ENCODE data around the gene SKAP2.

DNA sequence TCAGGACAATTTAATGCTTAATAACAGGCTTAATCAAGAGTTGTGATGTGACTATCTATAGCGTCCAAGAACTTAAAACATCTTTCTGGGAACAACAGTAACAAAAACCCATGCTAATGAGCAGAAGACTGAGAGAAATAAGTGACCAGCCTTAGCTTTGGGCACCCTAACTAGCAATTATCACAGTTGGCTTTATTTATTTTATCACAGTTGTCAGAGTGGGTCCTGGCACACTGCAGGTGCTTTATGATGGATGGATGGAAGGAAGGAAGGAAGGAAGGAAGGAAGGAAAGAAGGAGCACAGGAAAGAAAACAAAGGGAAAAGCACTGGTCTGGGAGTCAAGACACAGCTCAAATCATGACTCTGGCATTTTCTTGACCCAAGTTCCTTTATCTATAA, 181.1 kb downstream of the SKAP2 start:
- TF ChIP-seq SMARCC2 (IDR thresholded peaks at IDR 0.05): no peak
- no peak for TF ChIP-seq HNRNPH1 (optimal IDR thresholded peaks at IDR 0.05; ENCODE audit: low read depth, low read length)
- TF ChIP-seq MEIS2 (CRISPR knock-in tag; IDR thresholded peaks at IDR 0.05): no peak
- TF ChIP-seq RAD51 (IDR thresholded peaks at IDR 0.05; ENCODE audit: borderline replicate concordance): no peak
